SK-N-SH treated with all-trans-retinoic acid at 6 μM for 48 hours (cell line): Measurements from ENCODE around the gene HK3.

Experiments
- ESRRG ChIP-seq: fragments of 250-450 bp; sonication (Bioruptor Pico); IDR thresholded peaks from 2 replicates; pipeline ENCODE4 v1.6.1; 2021; ENCODE audit warnings: mild to moderate bottlenecking
- ISL1 ChIP-seq: fragments of 250-450 bp; sonication (Bioruptor Pico); IDR thresholded peaks from 2 replicates; pipeline ENCODE4 v2.1.2; 2022; ENCODE audit warnings: mild to moderate bottlenecking, moderate library complexity
- ZNF70 ChIP-seq: fragments of 450-650 bp; formaldehyde crosslinking; IDR thresholded peaks from 2 replicates; pipeline ENCODE4 v1.5.0; 2020; ENCODE audit warnings: mild to moderate bottlenecking, moderate library complexity

- TF ChIP-seq ESRRG (CRISPR knock-in tag) (no peak), ZNF70 (CRISPR knock-in tag) (no peak), ISL1 (CRISPR knock-in tag) (no peak)
Observed at GRCh38 chr5:176856746-176857145, 42.4 kb downstream of the HK3 start.
